ENCODE measurements around the gene NAA50. TPM values are rescaled to one million over a fixed set of nuclear protein-coding genes. Genes with fewer than 3 reads are reported as not detected.

The NAA50 gene
- total RNA-seq, 1 experiment from 2014 or later = 268 TPM

GRCh38 chr3:113741086-113741485, 5.0 kb downstream of the NAA50 start:
- DNase-seq (ENCODE audit: low spot score) = no peak
- BruUV-seq (replicated peaks) = no TSS peak
- H3K9me3 ChIP-seq (ENCODE audit: low read depth, low read length, poor library complexity, severe bottlenecking) = no peaks in the 10 kb centered on the region
- CTCF ChIA-PET = no interaction called here
- H3K4me3 ChIP-seq (ENCODE audit: low read depth, low read length, poor library complexity, severe bottlenecking) = no peak overlapping the region
- no peaks in the 10 kb centered on the region for H3K36me3 ChIP-seq (ENCODE audit: insufficient read depth, low read length, poor library complexity, severe bottlenecking)
- peaks cover 45% of the 10 kb centered on the region for H3K4me1 ChIP-seq (ENCODE audit: insufficient read depth, low read length, poor library complexity, severe bottlenecking)
- intact Hi-C loops (cut with micrococcal nuclease; ENCODE audit: unreplicated experiment) = loop anchor here (10.0 kb wide), 1 partner anchor 314 kb away; the partner anchor contains the start of genes CCDC191 and QTRT2
- no peak for TF ChIP-seq EZH2 (IDR thresholded peaks at IDR 0.05; ENCODE audit: borderline replicate concordance, low read depth, low read length, poor library complexity, severe bottlenecking)
- TF ChIP-seq, protein P1, sequence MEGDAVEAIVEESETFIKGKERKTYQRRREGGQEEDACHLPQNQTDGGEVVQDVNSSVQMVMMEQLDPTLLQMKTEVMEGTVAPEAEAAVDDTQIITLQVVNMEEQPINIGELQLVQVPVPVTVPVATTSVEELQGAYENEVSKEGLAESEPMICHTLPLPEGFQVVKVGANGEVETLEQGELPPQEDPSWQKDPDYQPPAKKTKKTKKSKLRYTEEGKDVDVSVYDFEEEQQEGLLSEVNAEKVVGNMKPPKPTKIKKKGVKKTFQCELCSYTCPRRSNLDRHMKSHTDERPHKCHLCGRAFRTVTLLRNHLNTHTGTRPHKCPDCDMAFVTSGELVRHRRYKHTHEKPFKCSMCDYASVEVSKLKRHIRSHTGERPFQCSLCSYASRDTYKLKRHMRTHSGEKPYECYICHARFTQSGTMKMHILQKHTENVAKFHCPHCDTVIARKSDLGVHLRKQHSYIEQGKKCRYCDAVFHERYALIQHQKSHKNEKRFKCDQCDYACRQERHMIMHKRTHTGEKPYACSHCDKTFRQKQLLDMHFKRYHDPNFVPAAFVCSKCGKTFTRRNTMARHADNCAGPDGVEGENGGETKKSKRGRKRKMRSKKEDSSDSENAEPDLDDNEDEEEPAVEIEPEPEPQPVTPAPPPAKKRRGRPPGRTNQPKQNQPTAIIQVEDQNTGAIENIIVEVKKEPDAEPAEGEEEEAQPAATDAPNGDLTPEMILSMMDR (conservative IDR thresholded peaks at IDR 0.05; ENCODE audit: low read depth, low read length) = no peak
- no peak overlapping the region for H3K27ac ChIP-seq (ENCODE audit: low read depth, low read length, poor library complexity, severe bottlenecking)
- POLR2A ChIA-PET (ENCODE audit: low non-redundant PET) = no interaction called here
- H3K27me3 ChIP-seq (replicated peaks; ENCODE audit: insufficient read depth, low read depth, low read length, poor library complexity) = no peaks in the 10 kb centered on the region

DNA sequence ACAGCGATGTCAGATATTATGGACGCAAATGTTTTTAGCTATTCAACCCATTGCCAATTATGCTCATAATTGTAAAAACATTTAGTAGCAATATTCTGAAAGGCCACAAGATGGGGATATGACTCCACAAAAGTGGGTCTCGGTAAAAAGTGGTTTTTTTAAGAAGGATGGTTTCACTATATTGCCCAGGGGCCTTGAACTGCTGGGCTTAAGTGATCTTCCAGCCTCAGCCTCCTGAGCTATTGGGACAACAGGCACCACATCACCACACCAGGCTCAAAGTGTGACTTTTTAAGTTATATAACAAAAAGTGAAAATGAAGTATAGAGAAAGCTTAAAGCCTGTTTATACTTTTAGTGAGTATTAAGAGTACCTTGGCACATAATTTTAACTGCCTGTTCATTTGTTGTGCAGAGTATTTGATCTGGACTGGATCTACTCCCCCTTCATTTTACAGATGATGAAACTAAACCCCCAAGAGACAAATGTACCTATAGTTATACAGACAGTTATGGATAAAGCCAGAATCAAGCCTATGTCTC, 9.4 kb downstream of the NAA50 start:
- H3K4me3 ChIP-seq (ENCODE audit: low read depth, low read length, poor library complexity, severe bottlenecking) = no peak overlapping the region
- POLR2A ChIA-PET (ENCODE audit: low non-redundant PET) = no interaction called here
- intact Hi-C loops (cut with micrococcal nuclease; ENCODE audit: unreplicated experiment) = loop anchor here (2.0 to 5.0 kb wide), 3 partner anchors 102 to 416 kb away; partner anchors contain the start of gene GRAMD1C

DNA sequence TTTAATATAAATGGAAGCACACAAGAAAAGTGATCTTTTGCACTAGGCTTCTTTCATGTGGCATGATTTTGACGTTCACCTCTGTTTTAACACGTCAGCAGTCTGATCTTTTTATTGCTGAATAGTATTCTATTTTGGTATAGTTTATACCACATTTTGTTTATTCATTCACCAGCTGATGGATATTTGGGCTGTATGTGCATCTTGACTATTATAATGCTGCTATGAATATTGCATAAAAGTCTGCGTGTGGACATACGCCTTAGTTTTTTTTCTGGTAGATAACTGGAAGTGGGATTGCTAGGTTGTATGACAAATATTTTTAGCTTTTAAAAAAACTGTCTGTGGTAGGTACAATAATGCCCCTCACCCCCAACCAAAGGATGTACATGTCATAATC, 14.4 kb downstream of the NAA50 start:
- CTCF ChIA-PET = no interaction called here

More for the DNA sequence above, 9.4 kb downstream of the NAA50 start:
- BruUV-seq (replicated peaks) = no TSS peak
- CTCF ChIA-PET = interaction anchor here (1.2 to 1.4 kb wide), 3 partner anchors 11 to 419 kb away, joined by 3 to 4 read pairs (median 4); partner anchors contain the start of genes ATP6V1A and GRAMD1C
- H3K36me3 ChIP-seq (ENCODE audit: insufficient read depth, low read length, poor library complexity, severe bottlenecking) = no peaks in the 10 kb centered on the region
- H3K27me3 ChIP-seq (replicated peaks; ENCODE audit: insufficient read depth, low read depth, low read length, poor library complexity) = no peaks in the 10 kb centered on the region
- no peaks in the 10 kb centered on the region for H3K9me3 ChIP-seq (ENCODE audit: low read depth, low read length, poor library complexity, severe bottlenecking)
- H3K4me1 ChIP-seq (ENCODE audit: insufficient read depth, low read length, poor library complexity, severe bottlenecking) = peaks cover 33% of the 10 kb centered on the region
- DNase-seq (ENCODE audit: low spot score) = peak; percentile 79
- TF ChIP-seq EZH2 (IDR thresholded peaks at IDR 0.05; ENCODE audit: borderline replicate concordance, low read depth, low read length, poor library complexity, severe bottlenecking) = no peak
- TF ChIP-seq, protein P1 (conservative IDR thresholded peaks at IDR 0.05; ENCODE audit: low read depth, low read length) = peak; percentile 70
- H3K27ac ChIP-seq (ENCODE audit: low read depth, low read length, poor library complexity, severe bottlenecking) = peak overlapping the region; percentile 22

More for the DNA sequence above, 14.4 kb downstream of the NAA50 start:
- intact Hi-C loops (cut with micrococcal nuclease; ENCODE audit: unreplicated experiment) = no loop called here
- DNase-seq (ENCODE audit: low spot score) = no peak
- Histone ChIP-seq H3K27me3 (replicated peaks; ENCODE audit: insufficient read depth, low read depth, low read length, poor library complexity) (no peaks in the 10 kb centered on the region), H3K4me3 (ENCODE audit: low read depth, low read length, poor library complexity, severe bottlenecking) (no peak overlapping the region), H3K4me1 (ENCODE audit: insufficient read depth, low read length, poor library complexity, severe bottlenecking) (peaks cover 18% of the 10 kb centered on the region), H3K9me3 (ENCODE audit: low read depth, low read length, poor library complexity, severe bottlenecking) (no peaks in the 10 kb centered on the region), H3K27ac (ENCODE audit: low read depth, low read length, poor library complexity, severe bottlenecking) (no peak overlapping the region), H3K36me3 (ENCODE audit: insufficient read depth, low read length, poor library complexity, severe bottlenecking) (peaks cover 13% of the 10 kb centered on the region)
- BruUV-seq (replicated peaks) = no TSS peak
- no peak for TF ChIP-seq EZH2 (IDR thresholded peaks at IDR 0.05; ENCODE audit: borderline replicate concordance, low read depth, low read length, poor library complexity, severe bottlenecking)
- TF ChIP-seq, protein P1 (conservative IDR thresholded peaks at IDR 0.05; ENCODE audit: low read depth, low read length) = no peak
- POLR2A ChIA-PET (ENCODE audit: low non-redundant PET) = interaction anchor here (0.6 kb wide), 1 partner anchor 220 kb away, joined by 3 read pairs; no protein-coding TSS in a partner anchor
